Astrocyte (in vitro differentiated cells and primary cell): ENCODE results near the gene UPK3BL1. TPM values are rescaled to one million over a fixed set of nuclear protein-coding genes. Genes with fewer than 3 reads are reported as not detected.
"Not testable (repeated sequence)": the region's sequence is repeated elsewhere in the genome, so short reads cannot be mapped to it uniquely, and the experiment has no call there.

Experiments
- DNase-seq: peaks from one replicate; pipeline ENCODE4 v3.0.0-alpha.2; 2010; ENCODE audit warnings: low read depth
- FAIRE-seq: peaks from 2 replicates; lab custom pipeline; 2011; peaks lifted over from hg19 to GRCh38; lab: Jason Lieb, UNC
- H2AFZ ChIP-seq: 2 replicates; pipeline ENCODE4 v1.6.0; 2012; ENCODE audit warnings: low read depth, low read length, inconsistent platforms
- H3K27ac ChIP-seq: 2 replicates; pipeline ENCODE4 v1.5.1; 2011; ENCODE audit warnings: low read depth, low read length, inconsistent platforms
- H3K27me3 ChIP-seq: 2 replicates; pipeline ENCODE4 v1.6.0; 2011; ENCODE audit warnings: low read length, inconsistent platforms; ENCODE audit not compliant: insufficient read depth
- H3K36me3 ChIP-seq: 2 replicates; pipeline ENCODE4 v1.5.1; 2011; ENCODE audit warnings: low read length, inconsistent platforms; ENCODE audit not compliant: insufficient read depth
- H3K4me1 ChIP-seq: 2 replicates; pipeline ENCODE4 v1.5.1; 2011; ENCODE audit warnings: low read length, inconsistent platforms; ENCODE audit not compliant: insufficient read depth
- H3K4me2 ChIP-seq: 2 replicates; pipeline ENCODE4 v1.6.0; 2012; ENCODE audit warnings: low read length, inconsistent platforms
- H3K4me3 ChIP-seq: 2 replicates; pipeline ENCODE4 v1.5.1; 2011; ENCODE audit warnings: low read depth, mild to moderate bottlenecking, low read length, inconsistent platforms; ENCODE audit not compliant: insufficient read depth
- H3K79me2 ChIP-seq: 2 replicates; pipeline ENCODE4 v1.6.0; 2012; ENCODE audit warnings: mild to moderate bottlenecking, low read length, inconsistent platforms; ENCODE audit not compliant: insufficient read depth
- H3K9ac ChIP-seq: 2 replicates; pipeline ENCODE4 v1.6.0; 2012; ENCODE audit warnings: mild to moderate bottlenecking, low read length, inconsistent platforms
- H3K9me3 ChIP-seq: 2 replicates; pipeline ENCODE4 v1.5.1; 2012; ENCODE audit warnings: low read depth, mild to moderate bottlenecking, low read length, inconsistent platforms; ENCODE audit not compliant: insufficient read depth
- H4K20me1 ChIP-seq: 2 replicates; pipeline ENCODE4 v1.6.0; 2012; ENCODE audit warnings: low read length, inconsistent platforms; ENCODE audit not compliant: insufficient read depth
- H3K27ac Mint-ChIP-seq: one replicate; pipeline ENCODE4 v1.8.0; 2021; ENCODE audit warnings: mild to moderate bottlenecking, mixed read lengths; ENCODE audit not compliant: unreplicated experiment
- H3K27me3 Mint-ChIP-seq: one replicate; pipeline ENCODE4 v1.8.0; 2021; ENCODE audit warnings: low read depth, mixed read lengths; ENCODE audit not compliant: unreplicated experiment
- H3K36me3 Mint-ChIP-seq: one replicate; pipeline ENCODE4 v1.8.0; 2021; ENCODE audit warnings: low read depth, mixed read lengths; ENCODE audit not compliant: unreplicated experiment
- H3K4me1 Mint-ChIP-seq: one replicate; pipeline ENCODE4 v1.8.0; 2021; ENCODE audit warnings: low read depth, mixed read lengths; ENCODE audit not compliant: unreplicated experiment
- H3K4me3 Mint-ChIP-seq: one replicate; pipeline ENCODE4 v1.8.0; 2021; ENCODE audit warnings: mild to moderate bottlenecking, moderate library complexity, mixed read lengths; ENCODE audit not compliant: unreplicated experiment
- H3K9me3 Mint-ChIP-seq: one replicate; pipeline ENCODE4 v1.8.0; 2021; ENCODE audit warnings: mild to moderate bottlenecking, mixed read lengths; ENCODE audit not compliant: unreplicated experiment
- total RNA-seq: library from RNA; stranded (reverse); gene quantifications from 2 replicates; pipeline ENCODE4 v1.2.1, GENCODE V29; 2021

The UPK3BL1 gene
- total RNA-seq, 1 donor from 2014 or later: 12.2 TPM

DNA sequence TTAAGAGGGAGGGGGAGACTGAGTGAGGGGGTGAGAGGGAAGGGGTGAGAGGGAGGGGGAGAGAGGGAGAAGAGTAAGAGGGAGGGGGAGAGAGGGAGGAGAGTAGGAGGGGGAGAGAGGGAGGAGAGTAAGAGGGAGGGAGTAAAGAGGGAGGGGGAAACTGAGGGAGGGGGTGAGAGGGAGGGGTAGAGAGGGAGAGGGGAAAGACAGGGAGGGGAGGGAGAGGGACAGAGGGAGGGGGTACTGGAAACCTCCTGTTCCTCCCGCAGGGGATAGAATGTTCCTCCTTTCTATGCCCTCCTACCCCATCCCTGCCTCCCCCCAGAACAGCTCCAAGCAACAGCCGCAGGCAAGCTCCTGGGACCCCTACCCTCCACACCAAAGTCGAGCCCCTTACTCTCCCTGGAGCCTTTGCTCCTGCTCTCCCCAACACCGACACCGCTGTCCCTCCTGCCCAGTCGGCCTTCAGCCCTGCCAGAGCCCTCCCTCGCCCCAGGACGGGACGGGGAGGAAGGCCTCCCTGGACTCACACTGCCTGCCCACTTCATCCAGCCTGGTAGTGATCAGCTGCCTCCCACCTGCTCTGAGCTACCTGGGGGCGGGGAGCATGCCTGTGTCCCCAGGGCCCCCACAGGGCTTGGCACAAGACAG, 30.8 kb downstream of the UPK3BL1 start:
- not testable (repeated sequence) for DNase-seq, H3K4me1 Mint-ChIP-seq, H3K9me3 Mint-ChIP-seq, H3K9ac ChIP-seq, H3K27me3 Mint-ChIP-seq, H2AFZ ChIP-seq, FAIRE-seq, H3K4me3 ChIP-seq, H3K4me1 ChIP-seq, H3K36me3 ChIP-seq, H3K27ac ChIP-seq, H3K27me3 ChIP-seq, H3K36me3 Mint-ChIP-seq, H3K9me3 ChIP-seq, H3K27ac Mint-ChIP-seq, H3K4me3 Mint-ChIP-seq, H3K79me2 ChIP-seq, H4K20me1 ChIP-seq
- H3K4me2 ChIP-seq: peak overlapping the region; percentile 54

GRCh38 chr7:102611013-102611674, 31.4 kb downstream of the UPK3BL1 start:
- not testable (repeated sequence) for H3K27ac ChIP-seq, FAIRE-seq, H3K4me3 Mint-ChIP-seq, H3K9me3 ChIP-seq, H3K4me1 ChIP-seq, H3K27me3 Mint-ChIP-seq, H3K4me2 ChIP-seq, H3K9ac ChIP-seq, H3K79me2 ChIP-seq, H3K4me1 Mint-ChIP-seq, H3K36me3 Mint-ChIP-seq, DNase-seq, H2AFZ ChIP-seq, H3K27me3 ChIP-seq, H3K4me3 ChIP-seq, H3K36me3 ChIP-seq, H3K9me3 Mint-ChIP-seq, H4K20me1 ChIP-seq, H3K27ac Mint-ChIP-seq

- not testable (repeated sequence) for H3K79me2 ChIP-seq, H3K27ac ChIP-seq, H3K27me3 ChIP-seq, H3K36me3 ChIP-seq, H3K4me2 ChIP-seq, H3K27me3 Mint-ChIP-seq, H4K20me1 ChIP-seq, H3K9me3 ChIP-seq, H2AFZ ChIP-seq, H3K27ac Mint-ChIP-seq, H3K9ac ChIP-seq, H3K9me3 Mint-ChIP-seq, FAIRE-seq, DNase-seq, H3K4me3 ChIP-seq, H3K4me1 ChIP-seq, H3K36me3 Mint-ChIP-seq, H3K4me1 Mint-ChIP-seq, H3K4me3 Mint-ChIP-seq
These were observed 32.1 kb downstream of the UPK3BL1 start for GRCh38 chr7:102610441-102610840.

GRCh38 chr7:102609734-102610133, 32.9 kb downstream of the UPK3BL1 start:
- H3K36me3 Mint-ChIP-seq, H3K27ac ChIP-seq, H3K4me3 Mint-ChIP-seq, H4K20me1 ChIP-seq, H2AFZ ChIP-seq, H3K9me3 Mint-ChIP-seq, H3K27me3 ChIP-seq, H3K4me1 ChIP-seq, H3K9ac ChIP-seq, H3K27me3 Mint-ChIP-seq, FAIRE-seq, DNase-seq, H3K36me3 ChIP-seq, H3K4me2 ChIP-seq, H3K79me2 ChIP-seq, H3K4me3 ChIP-seq, H3K4me1 Mint-ChIP-seq, H3K9me3 ChIP-seq, H3K27ac Mint-ChIP-seq: not testable (repeated sequence)

DNA sequence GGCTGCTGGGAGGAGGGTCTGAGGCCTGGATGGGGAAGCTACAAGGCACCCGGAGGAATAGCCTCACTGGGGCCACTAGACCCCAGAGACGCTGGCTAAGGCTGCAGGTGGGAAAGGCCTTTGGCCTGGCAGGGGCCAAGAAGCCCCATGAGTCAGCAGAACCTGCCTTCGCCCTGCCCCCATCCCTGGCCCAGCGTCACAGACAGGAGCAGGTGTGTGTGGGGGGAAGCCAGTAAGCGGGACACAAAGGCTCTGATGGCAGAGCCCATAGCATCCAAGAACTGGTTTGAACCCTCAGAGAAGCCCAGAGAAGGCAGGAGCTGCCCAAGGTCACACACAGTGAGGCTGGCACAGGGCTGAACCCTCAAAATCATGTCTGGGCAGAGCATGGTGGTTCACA, 35.7 kb downstream of the UPK3BL1 start:
- H3K9me3 Mint-ChIP-seq, H3K27me3 Mint-ChIP-seq, H4K20me1 ChIP-seq, H3K27me3 ChIP-seq, FAIRE-seq, H3K79me2 ChIP-seq, H3K27ac ChIP-seq, DNase-seq, H3K4me1 Mint-ChIP-seq, H3K4me3 Mint-ChIP-seq, H3K36me3 Mint-ChIP-seq, H3K27ac Mint-ChIP-seq, H3K9ac ChIP-seq, H3K4me3 ChIP-seq, H3K9me3 ChIP-seq, H3K36me3 ChIP-seq, H3K4me2 ChIP-seq, H3K4me1 ChIP-seq, H2AFZ ChIP-seq: not testable (repeated sequence)

DNA sequence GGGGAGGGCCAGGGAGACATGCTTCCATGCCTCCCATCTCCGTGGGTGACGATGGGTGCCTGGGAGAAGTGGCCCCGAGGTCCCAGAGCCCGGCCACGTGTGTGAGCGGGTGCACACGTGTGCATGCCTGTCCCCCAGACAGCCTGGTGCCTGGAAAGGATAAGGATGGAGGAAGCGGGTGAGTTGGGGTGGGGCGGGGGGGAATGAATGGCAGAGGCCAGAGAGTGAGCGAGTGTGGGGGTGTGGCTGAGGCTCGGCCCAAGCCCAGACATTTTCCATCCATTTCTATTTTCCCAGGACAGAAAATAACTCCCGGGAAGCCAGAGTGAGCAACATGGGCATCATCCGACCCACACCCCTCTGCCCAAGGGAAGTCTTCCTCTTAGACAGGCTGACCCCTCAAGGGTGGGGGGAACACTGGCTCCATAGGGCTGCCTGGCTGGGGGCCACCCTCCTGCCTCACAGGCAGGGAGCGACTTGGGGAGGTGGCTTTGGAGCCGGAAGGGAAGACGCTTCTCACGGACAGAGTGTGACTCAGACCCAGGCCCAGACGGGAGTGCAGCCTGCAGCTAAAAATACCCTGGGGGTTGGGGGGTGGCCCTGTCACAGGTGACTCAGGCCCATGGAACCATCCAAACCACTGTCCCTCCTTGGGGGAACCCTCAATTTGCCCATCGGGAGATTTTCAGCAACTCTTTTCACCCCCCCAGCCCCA, 38.0 kb downstream of the UPK3BL1 start:
- H3K4me2 ChIP-seq, H3K27ac Mint-ChIP-seq, H3K4me1 ChIP-seq, H3K9me3 ChIP-seq, H3K27me3 Mint-ChIP-seq, H3K79me2 ChIP-seq, H3K4me3 Mint-ChIP-seq, H3K36me3 Mint-ChIP-seq, H3K36me3 ChIP-seq, H3K27ac ChIP-seq, H4K20me1 ChIP-seq, FAIRE-seq, H3K4me3 ChIP-seq, H2AFZ ChIP-seq, H3K9ac ChIP-seq, H3K27me3 ChIP-seq, DNase-seq, H3K9me3 Mint-ChIP-seq, H3K4me1 Mint-ChIP-seq: not testable (repeated sequence)
